Measurements from ENCODE around the gene THAP7. TPM values are rescaled to one million over a fixed set of nuclear protein-coding genes. Genes with fewer than 3 reads are reported as not detected.
A peak's percentile ranks its signal among the peaks of the same experiment; 100 is the strongest.

THAP7 gene
- total RNA-seq, 4 donors from 2014 or later = 33.9 to 57.0 (median 37.4) TPM

DNA sequence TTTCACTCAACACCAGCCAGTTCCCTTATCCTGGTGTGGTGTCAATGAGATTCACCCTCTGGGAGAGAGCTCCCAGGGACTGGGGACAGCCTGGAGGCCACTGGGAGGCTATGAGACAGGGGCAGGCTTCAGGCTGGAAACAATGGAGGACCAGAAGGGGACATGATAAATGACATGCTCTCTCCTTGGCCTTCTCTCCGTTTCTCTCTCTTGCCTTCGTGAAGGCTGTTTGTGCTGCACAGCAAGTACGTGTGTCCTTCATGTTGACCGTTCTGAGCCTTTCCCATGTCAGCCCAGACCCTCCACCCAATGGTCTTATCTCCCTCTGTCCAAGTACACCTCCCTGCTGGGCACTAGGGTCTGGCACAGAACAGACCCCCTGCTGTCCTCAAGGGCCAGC lies 21.4 kb downstream of the THAP7 start:
- TF ChIP-seq POLR2A (IDR thresholded peaks at IDR 0.05) (no peak), EP300 (IDR thresholded peaks at IDR 0.05) (no peak), POLR2AphosphoS5 (IDR thresholded peaks at IDR 0.05) (no peak)
- TF ChIP-seq, protein P1, sequence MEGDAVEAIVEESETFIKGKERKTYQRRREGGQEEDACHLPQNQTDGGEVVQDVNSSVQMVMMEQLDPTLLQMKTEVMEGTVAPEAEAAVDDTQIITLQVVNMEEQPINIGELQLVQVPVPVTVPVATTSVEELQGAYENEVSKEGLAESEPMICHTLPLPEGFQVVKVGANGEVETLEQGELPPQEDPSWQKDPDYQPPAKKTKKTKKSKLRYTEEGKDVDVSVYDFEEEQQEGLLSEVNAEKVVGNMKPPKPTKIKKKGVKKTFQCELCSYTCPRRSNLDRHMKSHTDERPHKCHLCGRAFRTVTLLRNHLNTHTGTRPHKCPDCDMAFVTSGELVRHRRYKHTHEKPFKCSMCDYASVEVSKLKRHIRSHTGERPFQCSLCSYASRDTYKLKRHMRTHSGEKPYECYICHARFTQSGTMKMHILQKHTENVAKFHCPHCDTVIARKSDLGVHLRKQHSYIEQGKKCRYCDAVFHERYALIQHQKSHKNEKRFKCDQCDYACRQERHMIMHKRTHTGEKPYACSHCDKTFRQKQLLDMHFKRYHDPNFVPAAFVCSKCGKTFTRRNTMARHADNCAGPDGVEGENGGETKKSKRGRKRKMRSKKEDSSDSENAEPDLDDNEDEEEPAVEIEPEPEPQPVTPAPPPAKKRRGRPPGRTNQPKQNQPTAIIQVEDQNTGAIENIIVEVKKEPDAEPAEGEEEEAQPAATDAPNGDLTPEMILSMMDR (IDR thresholded peaks at IDR 0.05) = no peak
- Histone ChIP-seq H3K27ac (no peak overlapping the region), H3K36me3 (no peaks in the 10 kb centered on the region), H3K9me3 (no peaks in the 10 kb centered on the region), H3K4me1 (peaks cover 43% of the 10 kb centered on the region), H3K27me3 (no peaks in the 10 kb centered on the region), H3K4me3 (no peak overlapping the region)
- no peak for DNase-seq (ENCODE audit: low spot score in 2 of 2)
- 95% methylated on average over 4 of the region's 4 CpGs for WGBS

DNA sequence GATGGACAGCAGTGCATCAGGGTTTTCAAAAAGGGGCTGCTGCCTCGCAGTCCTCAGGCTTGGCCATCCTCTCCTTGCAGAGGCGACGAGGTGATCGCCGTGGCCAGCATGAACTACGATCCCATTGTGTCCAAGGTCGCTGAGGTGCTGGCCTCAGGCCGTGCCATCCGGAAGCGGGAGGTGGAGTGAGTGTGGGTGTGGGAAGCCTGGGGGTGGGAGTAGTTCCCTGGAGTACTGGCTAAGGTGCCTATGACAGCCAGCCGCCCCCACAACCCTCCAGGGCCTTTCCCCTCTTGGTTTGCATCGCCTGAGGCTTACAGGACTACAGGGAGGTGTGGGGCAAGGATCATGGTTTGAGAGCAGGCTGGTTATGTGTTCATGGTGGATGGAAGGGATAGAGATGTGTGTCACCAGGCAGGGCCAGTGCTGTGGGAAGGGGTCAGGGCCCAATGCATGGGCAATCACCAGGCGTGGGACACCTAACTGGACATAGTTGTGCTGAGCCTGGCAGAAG lies 21.9 kb downstream of the THAP7 start:
- Histone ChIP-seq H3K9me3 (no peaks in the 10 kb centered on the region), H3K36me3 (no peaks in the 10 kb centered on the region), H3K4me1 (peaks cover 43% of the 10 kb centered on the region), H3K27ac (no peak overlapping the region), H3K27me3 (no peaks in the 10 kb centered on the region), H3K4me3 (peak overlapping the region; percentile 34)
- 19% methylated on average over 12 of the region's 13 CpGs for WGBS
- TF ChIP-seq EP300 (IDR thresholded peaks at IDR 0.05) (no peak), POLR2A (IDR thresholded peaks at IDR 0.05) (no peak), POLR2AphosphoS5 (IDR thresholded peaks at IDR 0.05) (no peak)
- TF ChIP-seq, protein P1 (IDR thresholded peaks at IDR 0.05) = no peak
- no peak for DNase-seq (ENCODE audit: low spot score in 2 of 2)

DNA sequence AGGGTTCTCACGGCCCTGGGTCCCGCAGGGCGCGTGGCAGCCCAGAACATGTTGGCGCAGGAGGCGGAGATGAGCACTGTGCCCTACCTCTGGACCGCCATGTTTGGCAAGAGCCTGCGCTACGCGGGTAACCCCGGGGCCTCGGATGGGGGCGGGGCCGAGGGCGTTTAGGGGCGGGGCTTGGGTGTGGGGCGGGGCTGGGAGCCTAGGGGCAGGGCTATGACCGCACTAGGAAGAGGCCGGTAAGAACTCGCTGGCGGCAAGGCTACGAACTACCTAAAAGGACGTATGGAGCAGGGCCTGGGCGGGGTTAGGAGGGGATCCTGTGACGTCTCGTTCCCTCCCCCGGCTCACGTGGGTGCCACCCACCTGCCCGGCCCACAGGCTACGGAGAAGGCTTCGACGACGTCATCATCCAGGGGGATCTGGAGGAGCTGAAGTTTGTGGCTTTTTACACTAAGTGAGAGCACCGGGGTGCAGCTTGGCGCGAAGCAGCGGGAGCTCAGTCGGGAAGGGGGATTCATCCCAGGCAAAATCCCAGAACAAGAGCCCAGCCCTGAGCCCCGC lies 22.6 kb downstream of the THAP7 start:
- DNase-seq (ENCODE audit: low spot score in 2 of 2) = no peak
- H3K4me3 ChIP-seq = peak overlapping the region; percentile 34

DNA sequence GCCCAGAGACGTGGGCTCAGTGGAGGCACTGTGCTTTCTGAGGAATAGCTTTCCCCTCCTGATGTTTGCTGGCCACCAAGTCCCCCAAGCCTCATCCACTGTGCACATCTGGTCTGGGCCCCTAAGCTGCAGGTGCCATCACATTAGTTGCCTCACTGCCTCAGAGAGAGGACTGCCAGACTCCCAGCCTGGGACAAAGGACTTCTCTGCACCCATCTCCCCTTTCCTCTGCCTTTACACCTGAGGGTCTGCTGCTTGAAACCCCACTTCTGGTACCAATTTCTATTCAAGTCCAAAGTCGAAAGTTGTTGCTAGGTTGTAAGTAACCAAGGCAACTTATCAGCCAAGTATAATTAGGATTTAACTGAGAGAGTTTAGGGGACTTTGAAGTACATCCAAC lies 23.5 kb downstream of the THAP7 start:
- Histone ChIP-seq H3K4me3 (no peak overlapping the region), H3K27ac (no peak overlapping the region), H3K9me3 (no peaks in the 10 kb centered on the region), H3K27me3 (no peaks in the 10 kb centered on the region), H3K4me1 (peaks cover 37% of the 10 kb centered on the region), H3K36me3 (no peaks in the 10 kb centered on the region)
- TF ChIP-seq POLR2A (IDR thresholded peaks at IDR 0.05) = no peak
- TF ChIP-seq, protein P1 (IDR thresholded peaks at IDR 0.05) = no peak
- TF ChIP-seq EP300 (IDR thresholded peaks at IDR 0.05) = no peak
- no peak for TF ChIP-seq POLR2AphosphoS5 (IDR thresholded peaks at IDR 0.05)
- 79% methylated on average over 2 of the region's 2 CpGs for WGBS
- DNase-seq (ENCODE audit: low spot score in 2 of 2) = no peak

More for the DNA sequence above, 22.6 kb downstream of the THAP7 start:
- H3K36me3 ChIP-seq = no peaks in the 10 kb centered on the region
- peaks cover 43% of the 10 kb centered on the region for H3K4me1 ChIP-seq
- H3K27ac ChIP-seq = no peak overlapping the region
- no peaks in the 10 kb centered on the region for H3K27me3 ChIP-seq
- 28% methylated on average over 14 of the region's 39 CpGs for WGBS
- H3K9me3 ChIP-seq = no peaks in the 10 kb centered on the region
- TF ChIP-seq EP300 (IDR thresholded peaks at IDR 0.05) (no peak), POLR2A (IDR thresholded peaks at IDR 0.05) (no peak), POLR2AphosphoS5 (IDR thresholded peaks at IDR 0.05) (no peak)
- TF ChIP-seq, protein P1 (IDR thresholded peaks at IDR 0.05) = no peak

DNA sequence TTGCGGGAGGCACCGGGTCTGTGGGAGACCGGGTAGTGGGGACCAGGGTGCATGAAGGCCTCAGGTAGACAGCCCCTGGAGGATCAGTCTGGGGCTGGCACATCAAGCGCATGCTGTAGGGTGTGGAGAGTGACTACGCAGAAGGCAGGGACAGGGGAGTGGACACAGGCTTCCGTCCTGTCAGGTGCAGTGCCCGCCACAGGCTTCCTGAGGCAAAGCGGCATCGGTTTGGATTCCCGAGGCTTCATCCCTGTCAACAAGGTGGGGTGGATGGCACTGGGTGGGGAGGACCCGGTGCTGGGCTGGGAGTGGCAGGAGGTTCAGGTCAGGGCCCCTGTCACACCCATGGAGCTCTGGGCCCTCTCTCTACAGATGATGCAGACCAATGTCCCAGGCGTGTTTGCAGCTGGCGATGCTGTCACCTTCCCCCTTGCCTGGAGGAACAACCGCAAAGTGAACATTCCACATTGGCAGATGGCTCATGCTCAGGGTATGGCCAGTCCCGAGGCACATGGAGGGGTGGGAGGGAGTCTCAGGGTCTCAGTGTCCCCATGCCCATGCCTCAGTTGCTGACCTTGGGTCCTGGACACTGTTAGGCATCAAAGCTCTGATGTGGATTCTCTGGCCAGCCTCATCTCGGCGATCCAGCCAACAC lies 24.3 kb downstream of the THAP7 start:
- no peak overlapping the region for H3K4me3 ChIP-seq
- no peaks in the 10 kb centered on the region for H3K9me3 ChIP-seq
- TF ChIP-seq, protein P1 (IDR thresholded peaks at IDR 0.05) = no peak
- TF ChIP-seq POLR2A (IDR thresholded peaks at IDR 0.05) = no peak
- TF ChIP-seq POLR2AphosphoS5 (IDR thresholded peaks at IDR 0.05) = no peak
- TF ChIP-seq EP300 (IDR thresholded peaks at IDR 0.05) = no peak
- H3K4me1 ChIP-seq = peaks cover 29% of the 10 kb centered on the region
- no peaks in the 10 kb centered on the region for H3K36me3 ChIP-seq
- DNase-seq (ENCODE audit: low spot score in 2 of 2) = no peak
- no peak overlapping the region for H3K27ac ChIP-seq
- no peaks in the 10 kb centered on the region for H3K27me3 ChIP-seq
- 74% methylated on average over 17 of the region's 17 CpGs for WGBS

All from suprapubic skin (tissue), 4 donors.